GM23248 (cell line): Measurements from ENCODE around the gene RBM24. TPM values are rescaled to one million over a fixed set of nuclear protein-coding genes. Genes with fewer than 3 reads are reported as not detected.

Experiments used
- DNase-seq: peaks from one replicate; pipeline ENCODE4 v3.0.0-alpha.2; 2015
- H2AFZ ChIP-seq: fragments of 200-600 bp; sonication (generic); 2 replicates; pipeline ENCODE4 v1.6.1; 2016; ENCODE audit warnings: antibody characterized with exemption
- H3F3A ChIP-seq: fragments of 200-600 bp; sonication (generic); 2 replicates; pipeline ENCODE4 v1.6.1; 2016; ENCODE audit warnings: mild to moderate bottlenecking, antibody characterized with exemption, mixed run types; ENCODE audit not compliant: insufficient read depth
- H3K27ac ChIP-seq: fragments of 200-600 bp; sonication (generic); 2 replicates; pipeline ENCODE4 v1.5.1; 2016; ENCODE audit warnings: mild to moderate bottlenecking
- H3K27me3 ChIP-seq: fragments of 200-600 bp; sonication (generic); replicated peaks from 2 replicates; pipeline ENCODE4 v1.6.1; 2016; ENCODE audit warnings: mild to moderate bottlenecking; ENCODE audit not compliant: insufficient read depth
- H3K36me3 ChIP-seq: fragments of 200-600 bp; sonication (generic); 2 replicates; pipeline ENCODE4 v1.6.1; 2016; ENCODE audit warnings: low read depth, mild to moderate bottlenecking
- H3K4me1 ChIP-seq: fragments of 200-600 bp; sonication (generic); 2 replicates; pipeline ENCODE4 v1.6.1; 2016; ENCODE audit warnings: mild to moderate bottlenecking; ENCODE audit not compliant: insufficient read depth
- H3K4me2 ChIP-seq: fragments of 200-600 bp; sonication (generic); one replicate; pipeline ENCODE4 v1.6.1; 2016; ENCODE audit warnings: mild to moderate bottlenecking; ENCODE audit not compliant: unreplicated experiment
- H3K4me3 ChIP-seq: fragments of 200-600 bp; sonication (generic); 2 replicates; pipeline ENCODE4 v1.5.1; 2016; ENCODE audit warnings: mild to moderate bottlenecking
- H3K79me2 ChIP-seq: fragments of 200-600 bp; sonication (generic); 2 replicates; pipeline ENCODE4 v1.6.1; 2016; ENCODE audit warnings: mild to moderate bottlenecking; ENCODE audit not compliant: insufficient read depth
- H3K9ac ChIP-seq: fragments of 200-600 bp; sonication (generic); 2 replicates; pipeline ENCODE4 v1.6.1; 2016; ENCODE audit warnings: mild to moderate bottlenecking
- H3K9me2 ChIP-seq: fragments of 200-600 bp; sonication (generic); 2 replicates; pipeline ENCODE4 v1.6.1; 2016; ENCODE audit warnings: mixed run types, mild to moderate bottlenecking, moderate library complexity; ENCODE audit not compliant: insufficient read depth
- H3K9me3 ChIP-seq: fragments of 200-600 bp; sonication (generic); one replicate; pipeline ENCODE4 v1.6.1; 2017; ENCODE audit warnings: low read depth
- H4K20me1 ChIP-seq: fragments of 200-600 bp; sonication (generic); 2 replicates; pipeline ENCODE4 v1.6.0; 2016; ENCODE audit not compliant: insufficient read depth
- EZH2 ChIP-seq: fragments of 200-600 bp; sonication (generic); IDR thresholded peaks from 2 replicates; pipeline ENCODE4 v1.6.1; 2018; ENCODE audit warnings: antibody characterized with exemption, mild to moderate bottlenecking; ENCODE audit not compliant: insufficient read depth, poor library complexity, severe bottlenecking
- EZH2phosphoT487 ChIP-seq: fragments of 200-600 bp; sonication (generic); IDR thresholded peaks from 2 replicates; pipeline ENCODE4 v1.6.1; 2018; ENCODE audit warnings: antibody characterized with exemption, moderate library complexity, mild to moderate bottlenecking, low read depth; ENCODE audit not compliant: insufficient read depth
- WGBS, 2 experiments: methylation state at CpG; one replicate each; pipeline ENCODE4 v1.1.6; 2015 to 2017; ENCODE audit warnings: low lambda C conversion rate in 2 of 2, low coverage in 1 of 2; ENCODE audit errors: missing lambda C conversion rate in 2 of 2; 5-methylcytosine and 5-hydroxymethylcytosine counted together
- in situ Hi-C: fragments of 300-500 bp; cut with MboI; formaldehyde crosslinking; loops from 2 replicates; pipeline ENCODE4 v1.15.0; 2020
- polyA plus RNA-seq: library from polyadenylated mRNA; unstranded; fragments of >200 nt; fragmentation: Nextera tagmentation; extraction: Ambion mirVana; gene quantifications from 2 replicates; pipeline ENCODE4 v1.2.1, GENCODE V29; 2016
- total RNA-seq: library from RNA; depleted of rRNA; stranded (reverse); fragments of >200 nt; shearing (Covaris generic); gene quantifications from 2 replicates; pipeline ENCODE4 v1.2.3, GENCODE V29; 2014

RBM24 gene
- total and polyA plus RNA-seq, 2 experiments from 2014 or later, result 3.5 to 7.9 TPM

- 74 to 78% methylated on average over 3 of the region's 3 CpGs for whole genome bisulfite sequencing, 2 experiments
- no peaks in the 10 kb centered on the region for H4K20me1 ChIP-seq
- H2AFZ ChIP-seq, result no peak overlapping the region
- no peaks in the 10 kb centered on the region for H3K27me3 ChIP-seq
- no peak overlapping the region for H3K27ac ChIP-seq
- no peak overlapping the region for H3K9ac ChIP-seq
- H3K4me1 ChIP-seq, result peaks cover 15% of the 10 kb centered on the region
- H3K4me2 ChIP-seq, result no peak overlapping the region
- peaks cover 12% of the 10 kb centered on the region for H3F3A ChIP-seq
- DNase-seq, result no peak
- no peaks in the 10 kb centered on the region for H3K9me2 ChIP-seq
- H3K36me3 ChIP-seq, result no peaks in the 10 kb centered on the region
- H3K79me2 ChIP-seq, result no peaks in the 10 kb centered on the region
- no peak overlapping the region for H3K4me3 ChIP-seq
- TF ChIP-seq EZH2 (no peak), EZH2phosphoT487 (no peak)
- in situ Hi-C loops, result no loop called here
- no peaks in the 10 kb centered on the region for H3K9me3 ChIP-seq
Observed at GRCh38 chr6:17271628-17272027, 9.5 kb upstream of the RBM24 start.

- H3K4me1 ChIP-seq, result peaks cover 35% of the 10 kb centered on the region
- H3K4me3 ChIP-seq, result no peak overlapping the region
- no peaks in the 10 kb centered on the region; the same call in 1 of the 2 replicates for H3K79me2 ChIP-seq
- peak overlapping the region; percentile 86 for H3K4me2 ChIP-seq
- in situ Hi-C loops, result no loop called here
- H3K36me3 ChIP-seq, result no peaks in the 10 kb centered on the region
- peak; percentile 60 for DNase-seq
- peak overlapping the region; percentile 83 for H3K27ac ChIP-seq
- H3K9ac ChIP-seq, result no peak overlapping the region
- peaks cover 41% of the 10 kb centered on the region for H3F3A ChIP-seq
- H3K9me3 ChIP-seq, result no peaks in the 10 kb centered on the region
- H3K9me2 ChIP-seq, result no peaks in the 10 kb centered on the region
- WGBS, 2 experiments, result 56 to 65% methylated on average over 3 of the region's 3 CpGs
- H3K27me3 ChIP-seq, result no peaks in the 10 kb centered on the region
- TF ChIP-seq EZH2phosphoT487 (no peak), EZH2 (no peak)
- H2AFZ ChIP-seq, result peak overlapping the region; percentile 55
- no peaks in the 10 kb centered on the region for H4K20me1 ChIP-seq
Observed at GRCh38 chr6:17276766-17277165, 4.4 kb upstream of the RBM24 start.

- no peak overlapping the region for H3K9ac ChIP-seq
- peaks cover 35% of the 10 kb centered on the region for H3K4me1 ChIP-seq
- H3K27ac ChIP-seq, result peak overlapping the region; percentile 83
- no peaks in the 10 kb centered on the region; the same call in 1 of the 2 replicates for H3K79me2 ChIP-seq
- no peaks in the 10 kb centered on the region for H4K20me1 ChIP-seq
- H3K36me3 ChIP-seq, result no peaks in the 10 kb centered on the region
- H3K27me3 ChIP-seq, result no peaks in the 10 kb centered on the region
- WGBS, 2 experiments, result 92 to 99% methylated on average over 2 of the region's 2 CpGs
- no peak overlapping the region for H3K4me3 ChIP-seq
- H3K4me2 ChIP-seq, result peak overlapping the region; percentile 86
- H2AFZ ChIP-seq, result peak overlapping the region; percentile 15; the same call in 1 of the 2 replicates
- H3K9me2 ChIP-seq, result no peaks in the 10 kb centered on the region
- in situ Hi-C loops, result no loop called here
- DNase-seq, result peak; percentile 15
- H3F3A ChIP-seq, result peaks cover 41% of the 10 kb centered on the region
- no peaks in the 10 kb centered on the region for H3K9me3 ChIP-seq
- TF ChIP-seq EZH2phosphoT487 (no peak), EZH2 (no peak)
Observed at GRCh38 chr6:17277256-17277655, 3.9 kb upstream of the RBM24 start.

- Histone ChIP-seq H3K79me2 (no peaks in the 10 kb centered on the region; the same call in 1 of the 2 replicates), H3K27ac (peak overlapping the region; percentile 83), H3K9ac (peak overlapping the region; percentile 45; the same call in 1 of the 2 replicates), H3F3A (peaks cover 41% of the 10 kb centered on the region), H3K27me3 (no peaks in the 10 kb centered on the region), H3K4me3 (peak overlapping the region; percentile 42), H4K20me1 (no peaks in the 10 kb centered on the region), H3K9me2 (no peaks in the 10 kb centered on the region), H3K9me3 (no peaks in the 10 kb centered on the region), H2AFZ (peak overlapping the region; percentile 66), H3K4me2 (peak overlapping the region; percentile 86), H3K36me3 (no peaks in the 10 kb centered on the region), H3K4me1 (peaks cover 35% of the 10 kb centered on the region)
- peak; percentile 85 for DNase-seq
- in situ Hi-C loops, result no loop called here
- WGBS, 2 experiments, result 8% methylated on average over 10 of the region's 10 CpGs
- TF ChIP-seq EZH2, result no peak
Observed at GRCh38 chr6:17278289-17279063, 2.7 kb upstream of the RBM24 start.
